Endothelial cell of umbilical vein (primary cell): ENCODE measurements around the gene SEMA4C. TPM values are rescaled to one million over a fixed set of nuclear protein-coding genes. Genes with fewer than 3 reads are reported as not detected.

Source experiments
- BruUV-seq: library from RNA; stranded (reverse); fragments of 400-500 nt; replicated peaks from 2 replicates; lab custom pipeline; 2021; lab: Mats Ljungman, UMichigan
- CTCF ChIA-PET: fragments of 300-600, 350-600 bp; sonication (Branson Sonifier 250); formaldehyde crosslinking; loops from one replicate; lab custom pipeline; 2021; ENCODE audit warnings: antibody characterized with exemption, inconsistent platforms; lab: Charles Lee
- POLR2A ChIA-PET: fragments of 300-600, 350-600 bp; sonication (Branson Sonifier 250); formaldehyde crosslinking; loops from one replicate; lab custom pipeline; 2021; ENCODE audit warnings: antibody characterized with exemption, inconsistent platforms; lab: Charles Lee
- DNase-seq: peaks from one replicate; pipeline ENCODE4 v3.0.0-alpha.2; 2011; ENCODE audit warnings: low read depth, low spot score
- FAIRE-seq: peaks from 2 replicates; lab custom pipeline; 2011; peaks lifted over from hg19 to GRCh38; lab: Jason Lieb, UNC
- H2AFZ ChIP-seq: 2 replicates; pipeline ENCODE4 v1.6.0; 2012; ENCODE audit warnings: low read depth, low read length, control low read depth, inconsistent platforms
- H3K27ac ChIP-seq: 2 replicates; pipeline ENCODE4 v1.5.1; 2011; ENCODE audit warnings: low read depth, mild to moderate bottlenecking, control low read depth, low read length, moderate library complexity; ENCODE audit not compliant: insufficient read depth
- H3K27me3 ChIP-seq, 2 experiments: 2 replicates each; pipeline versions ENCODE4 v1.6.0 to v1.6.1; 2011; ENCODE audit warnings: low read length in 2 of 2, mixed read lengths in 1 of 2; ENCODE audit not compliant: control insufficient read depth in 2 of 2, insufficient read depth in 2 of 2
- H3K36me3 ChIP-seq, 2 experiments: 2 replicates in 1 of 2; 3 replicates in 1 of 2; pipeline ENCODE4 v1.5.1; 2011; ENCODE audit warnings: low read length in 2 of 2, mild to moderate bottlenecking in 1 of 2, moderate library complexity in 1 of 2; ENCODE audit not compliant: control insufficient read depth in 2 of 2, insufficient read depth in 2 of 2; ENCODE audit errors: extremely low read depth in 1 of 2
- H3K4me1 ChIP-seq: 3 replicates; pipeline ENCODE4 v1.5.1; 2011; ENCODE audit warnings: mild to moderate bottlenecking, low read length; ENCODE audit not compliant: control insufficient read depth, insufficient read depth; ENCODE audit errors: extremely low read depth
- H3K4me2 ChIP-seq: 2 replicates; pipeline ENCODE4 v1.6.1; 2011; ENCODE audit warnings: low read length, control low read depth, mixed read lengths; ENCODE audit not compliant: insufficient read depth
- H3K4me3 ChIP-seq, 3 experiments: fragments of 200-600 bp in 1 of 3; sonication (generic), shearing (Covaris generic) in 1 of 3; replicated peaks in 1 of 3; 2 replicates each; pipeline ENCODE4 v1.5.1; 2011 to 2016; ENCODE audit warnings: control low read depth in 3 of 3, low read length in 3 of 3, mild to moderate bottlenecking in 2 of 3, inconsistent platforms in 1 of 3, low read depth in 1 of 3, moderate library complexity in 1 of 3; ENCODE audit not compliant: insufficient read depth in 1 of 3
- H3K79me2 ChIP-seq: 2 replicates; pipeline ENCODE4 v1.6.0; 2012; ENCODE audit warnings: low read length, inconsistent platforms; ENCODE audit not compliant: control insufficient read depth, insufficient read depth
- H3K9ac ChIP-seq: replicated peaks from 2 replicates; pipeline ENCODE3; 2011; ENCODE audit warnings: low read length, control low read depth; ENCODE audit not compliant: insufficient read depth; ENCODE audit errors: extremely low read depth
- H3K9me1 ChIP-seq: replicated peaks from 3 replicates; pipeline ENCODE4 v1.6.0; 2011; ENCODE audit warnings: mild to moderate bottlenecking, low read length; ENCODE audit not compliant: control insufficient read depth, insufficient read depth; ENCODE audit errors: extremely low read depth
- H3K9me3 ChIP-seq: replicated peaks from 2 replicates; pipeline ENCODE4 v1.5.1; 2012; ENCODE audit warnings: low read length, inconsistent platforms; ENCODE audit not compliant: control insufficient read depth, insufficient read depth
- H4K20me1 ChIP-seq: replicated peaks from 2 replicates; pipeline ENCODE3; 2011; ENCODE audit warnings: mild to moderate bottlenecking, low read length; ENCODE audit not compliant: control insufficient read depth, insufficient read depth; ENCODE audit errors: extremely low read depth
- EZH2 ChIP-seq: IDR thresholded peaks from 2 replicates; pipeline ENCODE4 v1.6.1; 2012; ENCODE audit warnings: borderline replicate concordance, low read depth, mild to moderate bottlenecking, moderate library complexity, low read length, inconsistent platforms; ENCODE audit not compliant: severe bottlenecking
- FOS ChIP-seq: IDR thresholded peaks from 2 replicates; pipeline ENCODE4 v1.6.1; 2011; ENCODE audit warnings: mild to moderate bottlenecking, low read length, moderate library complexity, borderline replicate concordance; ENCODE audit not compliant: insufficient read depth
- GATA2 ChIP-seq: IDR thresholded peaks from 2 replicates; pipeline ENCODE4 v1.7.0; 2011; ENCODE audit warnings: low read depth, mild to moderate bottlenecking, moderate library complexity, mixed read lengths, low read length; ENCODE audit not compliant: insufficient read length, insufficient read depth
- JUN ChIP-seq: IDR thresholded peaks from 2 replicates; pipeline ENCODE4 v1.6.1; 2011; ENCODE audit warnings: borderline replicate concordance, low read depth; ENCODE audit not compliant: insufficient read length, insufficient read depth
- MYC ChIP-seq: IDR thresholded peaks from one replicate; pipeline ENCODE4 v1.6.1; 2011; ENCODE audit warnings: mild to moderate bottlenecking, low read depth, low read length
- POLR2AphosphoS5 ChIP-seq: IDR thresholded peaks from 2 replicates; pipeline ENCODE4 v1.6.1; 2012; ENCODE audit warnings: low read depth, mild to moderate bottlenecking, control low read depth, low read length, moderate library complexity; ENCODE audit not compliant: insufficient read depth
- dilution Hi-C: fragments of 300-500 bp; cut with MboI; formaldehyde crosslinking; loops from one replicate; pipeline ENCODE4 v1.15.0; 2019; ENCODE audit warnings: low sequenced_read_pairs; ENCODE audit not compliant: extremely low pct_ligation_motif_present
- intact Hi-C: fragments of 100-400 bp; cut with micrococcal nuclease; formaldehyde crosslinking; loops from one replicate; pipeline ENCODE4 v1.10.0; 2022
- polyA plus RNA-seq, 4 experiments: library from polyadenylated mRNA; depleted of rRNA in 3 of 4; stranded (reverse) in 3 of 4; unstranded in 1 of 4; fragments of >200 nt; gene quantifications; 2 replicates each; pipeline versions ENCODE4 v1.2.1 to v1.2.3, GENCODE V29; 2011 to 2012; ENCODE audit warnings: missing spikeins in 1 of 4
- total RNA-seq: library from RNA; stranded (reverse); gene quantifications from 2 replicates; pipeline ENCODE4 v1.2.3, GENCODE V29; 2021
- TF ChIP-seq, protein P1 (sequence below), 2 donors: IDR thresholded peaks; 1 replicate in 1 of 2; 2 replicates in 1 of 2; pipeline ENCODE4 v1.5.1; 2011; ENCODE audit warnings: low read length in 2 of 2, mild to moderate bottlenecking in 2 of 2, moderate library complexity in 2 of 2, control low read depth in 1 of 2, inconsistent platforms in 1 of 2, low read depth in 1 of 2; ENCODE audit not compliant: insufficient read depth in 1 of 2; ENCODE audit errors: extremely low read depth in 1 of 2
- TF ChIP-seq, protein P2 (sequence below): IDR thresholded peaks from 2 replicates; pipeline ENCODE4 v1.6.1; 2011; ENCODE audit not compliant: insufficient read depth, insufficient read length

SEMA4C gene
- total and polyA plus RNA-seq, 2 donors (not counting 3 experiments of a cell fraction or from before 2014, with no cell fraction given): 16.4 to 17.3 TPM

DNA sequence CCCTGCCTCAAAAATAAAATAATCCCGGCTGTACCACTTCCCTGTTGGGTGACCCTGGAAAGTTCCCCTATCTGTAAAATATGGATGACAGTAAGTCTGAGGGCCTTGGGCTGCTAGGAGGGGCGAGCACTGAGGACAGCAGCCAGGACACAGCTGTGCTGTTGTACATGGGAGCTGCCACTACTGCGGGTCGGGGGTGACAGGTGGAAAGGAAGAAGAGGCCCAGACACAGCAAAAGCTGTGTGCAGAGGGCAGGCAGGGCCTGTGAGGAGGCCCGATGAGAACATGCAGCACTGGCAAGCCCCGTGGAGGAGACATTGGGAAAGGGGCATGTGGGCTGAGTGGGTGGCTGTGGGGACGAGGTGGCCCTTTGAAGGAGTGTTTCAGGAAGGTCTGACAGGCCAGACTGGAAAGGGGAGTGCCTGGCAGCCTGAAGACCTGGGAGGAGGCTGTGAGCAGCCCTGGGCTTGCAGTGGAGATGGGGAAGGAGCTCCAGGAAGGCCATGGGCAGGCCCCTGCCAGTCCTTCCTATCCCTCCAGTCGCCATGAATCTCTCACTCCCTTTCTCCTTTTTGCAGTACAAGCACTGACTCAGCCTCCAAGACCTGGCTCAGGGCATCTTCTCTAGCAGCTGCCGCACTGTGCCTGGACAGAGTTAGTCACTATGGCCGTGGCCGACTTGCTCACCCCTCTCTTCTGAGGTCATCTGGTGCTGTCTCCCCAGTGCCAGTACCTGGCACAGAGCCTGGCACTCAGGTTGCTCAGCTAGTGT lies 28.9 kb upstream of the SEMA4C start:
- Histone ChIP-seq H3K27ac (no peak overlapping the region), H3K4me3 (no peak overlapping the region), H3K36me3 (no peaks in the 10 kb centered on the region), H4K20me1 (no peaks in the 10 kb centered on the region), H3K4me1 (no peaks in the 10 kb centered on the region), H3K9ac (no peak overlapping the region), H3K9me3 (no peaks in the 10 kb centered on the region), H3K9me1 (no peaks in the 10 kb centered on the region), H3K79me2 (no peaks in the 10 kb centered on the region), H2AFZ (no peak overlapping the region), H3K27me3 (no peaks in the 10 kb centered on the region), H3K4me2 (no peak overlapping the region)
- dilution Hi-C loops (no loop called here), intact Hi-C loops (no loop called here)
- TF ChIP-seq JUN: no peak
- TF ChIP-seq FOS: no peak
- no peak for TF ChIP-seq MYC
- no peak for TF ChIP-seq GATA2
- TF ChIP-seq EZH2: no peak
- no peak for TF ChIP-seq POLR2AphosphoS5
- TF ChIP-seq, protein P1, sequence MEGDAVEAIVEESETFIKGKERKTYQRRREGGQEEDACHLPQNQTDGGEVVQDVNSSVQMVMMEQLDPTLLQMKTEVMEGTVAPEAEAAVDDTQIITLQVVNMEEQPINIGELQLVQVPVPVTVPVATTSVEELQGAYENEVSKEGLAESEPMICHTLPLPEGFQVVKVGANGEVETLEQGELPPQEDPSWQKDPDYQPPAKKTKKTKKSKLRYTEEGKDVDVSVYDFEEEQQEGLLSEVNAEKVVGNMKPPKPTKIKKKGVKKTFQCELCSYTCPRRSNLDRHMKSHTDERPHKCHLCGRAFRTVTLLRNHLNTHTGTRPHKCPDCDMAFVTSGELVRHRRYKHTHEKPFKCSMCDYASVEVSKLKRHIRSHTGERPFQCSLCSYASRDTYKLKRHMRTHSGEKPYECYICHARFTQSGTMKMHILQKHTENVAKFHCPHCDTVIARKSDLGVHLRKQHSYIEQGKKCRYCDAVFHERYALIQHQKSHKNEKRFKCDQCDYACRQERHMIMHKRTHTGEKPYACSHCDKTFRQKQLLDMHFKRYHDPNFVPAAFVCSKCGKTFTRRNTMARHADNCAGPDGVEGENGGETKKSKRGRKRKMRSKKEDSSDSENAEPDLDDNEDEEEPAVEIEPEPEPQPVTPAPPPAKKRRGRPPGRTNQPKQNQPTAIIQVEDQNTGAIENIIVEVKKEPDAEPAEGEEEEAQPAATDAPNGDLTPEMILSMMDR (IDR thresholded peaks at IDR 0.05; ENCODE audit: extremely low read depth in 1 of 2, insufficient read depth in 1 of 2, low read depth in 1 of 2, low read length in 2 of 2): no peak
- TF ChIP-seq, protein P2, sequence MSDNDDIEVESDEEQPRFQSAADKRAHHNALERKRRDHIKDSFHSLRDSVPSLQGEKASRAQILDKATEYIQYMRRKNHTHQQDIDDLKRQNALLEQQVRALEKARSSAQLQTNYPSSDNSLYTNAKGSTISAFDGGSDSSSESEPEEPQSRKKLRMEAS: no peak
- CTCF ChIA-PET: interaction anchor here (1.3 kb wide), 1 partner anchor 52 kb away, joined by 4 read pairs; no protein-coding TSS in a partner anchor
- no TSS peak for BruUV-seq
- DNase-seq: no peak
- POLR2A ChIA-PET: no interaction called here
- FAIRE-seq: no peak
